GM19438 (cell line): ENCODE results near the gene HOXD8.

Experiments used
- ATAC-seq: cut with Tn5 transposase; IDR thresholded peaks from one replicate; pipeline ENCODE4 v1.9.1; 2021; ENCODE audit warnings: low read depth; ENCODE audit not compliant: unreplicated experiment

Gene HOXD8

DNA sequence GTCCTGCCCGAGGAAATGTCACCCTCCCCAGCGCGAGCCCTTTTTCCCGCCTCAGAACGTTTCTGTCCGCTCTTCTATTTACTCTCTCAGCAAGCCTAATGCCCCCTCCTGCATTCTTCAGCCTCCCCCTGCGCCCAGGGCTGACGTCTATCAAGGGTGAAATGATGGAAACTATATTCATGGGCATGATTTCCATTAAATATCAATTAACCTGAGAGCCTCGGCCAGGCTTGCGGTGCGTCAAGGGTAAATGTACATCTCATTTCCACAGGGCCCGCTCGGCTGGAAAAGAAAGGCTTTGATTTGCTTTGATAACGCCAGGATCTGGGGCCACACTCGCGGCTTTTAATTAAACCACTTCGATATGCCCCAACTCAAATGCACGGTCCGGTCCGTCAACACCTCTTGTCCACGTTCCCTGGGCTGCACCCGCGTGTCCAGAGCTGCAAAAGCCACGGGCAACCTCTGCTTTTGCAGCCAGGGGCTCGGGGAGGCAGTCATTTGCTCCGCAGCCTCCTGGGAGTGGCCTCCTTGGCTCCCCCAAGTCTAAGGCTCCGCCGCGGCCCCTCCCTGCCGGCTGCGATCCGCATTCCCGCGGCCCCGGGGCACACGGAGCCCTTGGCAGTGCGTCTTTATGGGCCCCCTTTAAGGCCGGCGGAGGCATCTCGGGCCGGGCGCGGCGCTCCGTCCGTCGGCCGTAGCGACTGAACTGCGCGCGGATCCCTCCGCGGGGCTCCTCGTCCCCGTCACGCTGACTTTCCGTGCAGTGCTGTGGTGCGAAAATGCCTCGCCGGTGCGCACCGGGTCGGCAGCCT lies at the start of gene HOXD8:
Gene HOXD8 (plus strand): TSS at position 724 of the 815 bp plus-strand sequence. CDS start 662 bp downstream, outside the sequence.
- no peak for ATAC-seq

DNA sequence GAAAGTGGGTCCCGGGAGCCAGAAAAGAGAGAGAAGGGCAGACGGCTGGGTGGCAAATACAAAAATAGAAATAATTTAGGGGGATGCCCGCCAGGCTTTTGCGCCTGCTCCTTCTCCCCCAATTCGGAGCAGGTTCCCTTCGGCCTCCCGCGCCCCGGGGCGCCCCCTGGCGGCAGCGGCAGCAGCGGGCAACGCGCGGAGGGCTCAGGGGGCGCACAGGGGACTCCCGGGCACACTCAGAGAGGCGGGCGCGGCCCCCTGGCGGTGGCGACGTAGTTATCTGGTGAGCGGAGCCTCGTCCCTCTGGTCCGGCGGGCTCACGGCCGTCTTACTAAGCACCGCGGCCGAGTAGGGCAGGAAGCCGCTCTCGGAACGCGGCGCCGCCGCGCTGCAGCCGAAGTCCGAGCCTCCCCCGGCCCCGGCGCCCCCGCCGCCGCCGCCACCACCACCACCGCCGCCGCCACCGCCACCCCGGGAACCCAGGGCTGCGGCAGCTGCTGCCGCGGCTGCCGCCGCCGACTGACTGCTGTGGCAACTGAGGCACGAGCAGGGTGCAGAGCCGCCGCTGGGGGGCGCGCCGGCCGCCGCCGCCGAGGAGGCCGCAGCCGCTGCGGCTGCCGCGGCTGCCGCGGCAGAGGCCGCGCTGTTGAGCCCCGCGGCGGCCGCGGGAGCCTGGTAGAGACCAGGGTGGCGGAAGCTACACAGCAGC lies 49.5 kb upstream of the HOXD8 start:
- ATAC-seq = no peak

DNA sequence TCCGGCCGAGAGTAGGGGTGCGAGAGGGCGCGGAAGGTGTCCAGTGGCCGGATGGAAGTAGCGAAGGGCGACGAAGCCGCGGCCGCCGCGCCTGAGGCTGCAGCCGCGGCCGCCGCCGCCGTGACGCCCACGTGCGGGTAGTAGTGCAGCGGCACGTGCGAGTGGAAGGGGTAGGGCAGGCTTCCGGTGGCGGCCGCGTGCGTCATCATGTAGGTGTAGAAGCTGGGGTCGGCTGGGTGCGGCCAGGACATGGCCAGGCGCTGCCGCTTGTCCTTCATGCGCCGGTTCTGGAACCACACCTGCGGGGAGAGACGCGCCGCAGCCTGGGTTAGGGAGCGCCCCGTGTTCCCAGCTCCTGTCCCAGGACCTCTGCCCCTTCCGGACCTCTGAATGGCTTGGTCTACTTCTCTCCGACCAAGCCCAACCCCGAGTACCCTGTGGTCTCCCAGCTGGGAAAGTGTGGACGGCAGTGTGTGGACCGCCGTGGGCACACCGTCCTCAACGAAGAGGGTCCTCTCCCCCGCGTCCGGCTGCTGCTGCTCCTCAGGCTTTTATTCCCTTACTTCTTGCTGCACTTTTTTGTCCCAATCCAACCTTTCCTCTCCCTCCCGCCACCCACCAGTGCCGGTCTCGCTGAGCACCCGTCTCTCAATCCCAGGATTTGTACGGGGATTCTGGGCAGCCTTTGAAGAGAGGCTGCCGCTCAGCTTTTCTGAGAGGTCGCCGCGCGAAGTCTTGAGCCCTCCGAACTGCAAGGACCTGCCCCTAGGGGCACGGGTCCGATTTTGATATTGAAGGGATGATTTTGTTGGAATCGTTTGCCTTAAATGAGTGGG lies 48.7 kb upstream of the HOXD8 start:
- no peak for ATAC-seq

DNA sequence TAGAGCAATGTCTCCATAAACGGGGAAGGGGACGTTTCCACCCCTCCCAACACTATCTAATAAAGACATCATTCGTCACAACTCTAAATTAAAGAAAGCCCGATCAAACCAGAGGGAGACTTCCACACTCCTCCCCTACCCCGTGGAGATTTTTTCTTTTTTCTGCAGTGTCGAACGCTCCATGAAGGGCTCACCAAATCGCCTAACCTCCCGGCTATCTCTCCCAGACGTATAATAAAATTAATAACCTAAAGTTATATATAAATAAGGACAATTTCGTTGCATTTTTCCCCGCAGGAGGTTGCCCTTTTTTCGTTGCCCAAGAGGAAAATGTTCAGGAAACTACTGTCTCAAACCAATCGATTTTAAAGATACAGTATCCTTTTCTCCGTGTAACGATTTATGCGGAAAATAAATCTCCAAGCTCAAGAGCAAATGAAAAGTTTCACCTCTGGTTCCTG lies 48.1 kb upstream of the HOXD8 start:
- ATAC-seq = no peak

DNA sequence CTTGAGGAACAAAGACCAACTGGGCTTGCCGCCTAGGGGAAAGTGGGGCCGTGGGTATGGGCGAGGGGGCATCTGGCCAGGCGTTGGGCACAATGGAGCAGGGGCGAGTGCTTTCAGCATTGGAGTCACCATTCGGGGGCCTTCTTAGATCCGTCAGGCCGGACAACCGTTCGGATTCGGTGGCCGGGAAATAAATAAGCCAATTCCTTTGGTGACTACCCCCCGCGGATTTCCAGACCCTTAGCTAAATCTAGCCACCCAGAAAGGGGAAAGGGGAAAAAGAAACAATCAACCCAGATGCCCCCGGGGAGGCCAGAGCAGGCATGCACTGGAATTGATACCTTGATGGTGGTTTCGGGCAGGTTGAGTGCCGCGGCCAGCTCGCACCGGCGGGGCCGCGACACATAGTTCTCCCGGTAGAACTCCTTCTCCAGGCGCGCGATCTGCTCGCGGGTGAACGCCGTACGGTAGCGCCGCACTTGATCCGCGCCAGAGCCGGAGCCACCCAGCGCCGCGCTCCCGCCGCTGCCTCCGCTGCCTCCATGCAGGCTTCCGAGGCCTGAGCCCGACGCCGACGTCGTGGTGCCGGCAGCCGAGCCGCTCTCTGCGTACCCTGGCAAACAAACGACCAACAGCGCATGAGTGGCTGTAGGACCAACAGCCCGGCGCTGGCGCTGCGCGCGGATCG lies 47.5 kb upstream of the HOXD8 start:
- no peak for ATAC-seq

DNA sequence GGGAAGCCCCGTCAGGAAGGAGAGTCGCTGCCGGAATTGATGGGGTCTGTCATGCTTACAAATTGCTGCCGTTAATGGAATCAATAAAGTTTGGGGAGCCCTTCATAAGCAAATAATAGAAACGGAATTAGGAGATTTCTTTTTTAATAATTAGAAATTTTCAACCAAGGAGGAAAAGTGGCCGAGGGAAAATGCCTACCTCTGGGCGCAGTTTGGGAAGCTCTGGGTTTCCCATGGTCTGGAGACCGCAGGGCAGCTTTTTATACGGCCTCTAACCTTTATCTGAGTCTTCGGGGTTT lies 47.0 kb upstream of the HOXD8 start:
- no peak for ATAC-seq

DNA sequence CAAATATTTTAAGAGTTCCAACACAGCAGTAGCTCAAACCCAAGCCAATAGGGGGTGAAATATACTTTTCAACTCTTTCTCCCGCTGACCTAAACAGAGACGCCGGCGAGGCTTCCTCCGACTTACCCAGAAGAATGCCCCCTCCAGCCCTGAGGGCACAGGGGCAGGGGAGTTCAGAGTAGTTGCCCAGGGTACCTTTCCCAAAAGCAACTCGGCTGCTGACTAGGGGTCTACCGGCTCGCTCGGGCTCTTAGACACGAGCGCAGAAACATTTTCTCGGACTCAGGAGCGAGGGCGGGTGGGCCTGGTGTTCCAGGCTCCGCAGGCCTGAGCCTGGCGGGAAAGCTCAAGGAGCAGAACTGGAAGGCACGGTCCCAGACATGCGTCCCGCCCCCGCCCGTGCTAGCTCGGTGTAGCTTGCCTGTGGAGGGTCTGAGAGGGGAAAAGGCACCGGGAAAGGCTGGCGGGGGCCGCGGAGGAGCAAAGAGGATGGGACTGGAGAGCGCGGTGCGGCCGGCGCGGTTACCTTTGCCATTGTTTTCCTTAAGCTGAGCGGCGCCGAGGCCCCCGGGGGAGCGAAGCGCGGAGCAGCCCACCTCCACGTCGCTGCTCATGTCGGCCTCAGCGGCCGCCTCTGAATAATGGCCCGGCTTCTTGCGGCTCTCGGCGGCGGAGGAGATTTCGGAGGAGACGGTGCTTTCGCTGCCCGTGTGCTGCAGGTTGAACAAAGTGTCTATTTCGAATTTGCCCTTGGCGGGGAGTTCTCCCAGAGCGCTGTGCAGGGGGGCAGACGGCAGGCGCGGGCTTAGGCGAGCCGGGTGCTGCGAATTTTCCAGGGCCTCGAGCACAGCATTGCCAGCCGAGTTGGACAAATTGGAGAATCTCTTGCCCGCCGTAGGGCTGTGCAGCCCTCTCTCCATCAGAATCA lies 46.4 kb upstream of the HOXD8 start:
- no peak for ATAC-seq

- no peak for ATAC-seq
These were observed 45.7 kb upstream of the HOXD8 start, which contains the start of gene EVX2 for GRCh38 chr2:176083796-176084261. Gene EVX2, minus strand, starts transcription at chr2:176083962. Its CDS starts 186 bp downstream, at chr2:176083776.

- no peak for ATAC-seq
These were observed 44.8 kb upstream of the HOXD8 start for GRCh38 chr2:176084611-176085119.

GRCh38 chr2:176085120-176085788 lies 44.3 kb upstream of the HOXD8 start:
- ATAC-seq = no peak

- ATAC-seq = no peak
These were observed 43.4 kb upstream of the HOXD8 start for GRCh38 chr2:176085861-176086771.

GRCh38 chr2:176087330-176088047 lies 42.0 kb upstream of the HOXD8 start:
- no peak for ATAC-seq

DNA sequence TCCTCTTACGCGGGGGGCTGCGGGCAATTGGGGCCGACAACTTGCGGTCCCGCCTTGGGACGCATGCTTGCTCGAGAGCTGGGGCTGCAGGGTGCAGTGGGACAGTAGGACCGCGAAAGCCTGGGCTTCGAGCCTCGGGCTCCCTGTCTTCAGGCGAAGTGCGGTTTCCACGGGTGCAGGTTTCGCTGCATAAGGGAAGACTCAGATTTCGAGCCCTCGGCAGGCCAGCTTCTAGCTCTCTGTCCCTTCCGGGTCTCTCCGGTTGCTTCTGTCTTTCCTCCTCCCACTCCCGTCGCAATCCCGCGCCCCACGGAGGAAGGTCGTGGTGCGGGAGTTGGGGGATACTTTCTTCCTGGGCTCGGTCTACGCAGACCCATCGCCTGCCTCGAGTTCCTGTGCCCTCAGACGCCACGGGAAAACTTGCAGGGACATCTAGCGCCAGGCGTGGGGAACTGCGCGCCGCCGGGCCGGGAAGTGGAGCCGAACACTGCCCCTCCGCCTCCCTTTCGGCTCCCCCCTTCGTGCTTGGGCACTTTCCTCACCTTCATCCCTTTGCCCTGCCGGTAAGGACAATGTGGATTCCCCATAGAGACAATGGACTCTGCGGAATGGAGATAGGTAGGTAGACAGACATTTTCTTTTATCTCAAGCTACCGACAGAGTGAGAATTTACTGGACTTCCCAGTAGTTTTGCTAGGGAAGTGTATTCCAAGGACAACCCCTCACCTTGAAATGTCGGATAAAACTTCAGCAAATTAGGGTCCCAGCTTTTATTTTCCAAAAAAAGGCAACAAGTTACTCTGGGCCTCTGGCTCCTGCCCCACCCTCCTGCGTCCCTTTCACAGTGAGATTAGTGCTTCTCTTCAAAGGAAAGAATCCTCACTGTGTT lies 41.2 kb upstream of the HOXD8 start:
- ATAC-seq = peak; percentile 81

DNA sequence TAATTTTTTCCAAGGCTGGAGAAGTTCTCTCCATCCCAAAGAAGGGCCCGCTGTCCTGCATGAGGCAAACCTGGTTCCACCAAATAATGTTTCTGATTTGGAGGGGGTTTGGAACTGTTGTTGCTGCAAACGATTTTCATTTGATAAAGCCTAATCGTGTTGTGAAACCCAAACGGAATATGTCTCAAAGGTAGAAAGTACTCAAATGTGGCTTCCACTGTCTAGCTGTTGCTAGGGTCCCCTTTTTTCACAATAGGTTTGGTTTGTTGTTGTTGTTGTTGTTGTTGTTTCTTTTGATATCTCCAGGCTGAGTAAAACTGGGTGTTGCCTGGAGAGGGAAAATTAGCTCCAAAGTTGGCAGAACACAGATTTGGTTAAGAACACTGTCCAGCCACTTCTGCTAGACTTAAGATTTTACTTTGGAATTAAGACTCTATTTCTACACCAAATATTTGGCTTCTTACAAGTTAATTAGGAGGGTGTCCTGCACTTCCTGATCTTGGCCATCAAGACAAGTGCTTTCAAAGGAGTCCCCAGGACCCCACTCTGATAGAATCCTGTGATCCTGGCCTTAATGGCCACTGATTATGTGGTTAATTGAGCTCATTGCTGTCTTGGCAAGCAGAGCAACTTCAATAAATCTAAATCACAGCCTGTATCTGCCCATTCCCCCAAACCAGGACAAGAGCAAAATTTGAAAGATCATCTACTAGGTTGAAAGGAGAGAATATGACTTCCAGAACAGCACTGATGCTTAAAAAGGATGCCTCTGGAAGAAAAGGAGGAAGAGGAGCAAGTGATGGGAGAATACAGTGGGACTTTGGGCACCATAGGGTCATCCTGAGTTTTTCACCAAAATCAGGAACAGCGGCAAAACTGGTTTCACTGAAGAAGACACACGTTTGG lies 40.3 kb upstream of the HOXD8 start:
- ATAC-seq = no peak

- ATAC-seq = no peak
These were observed 39.6 kb upstream of the HOXD8 start for GRCh38 chr2:176089843-176090395.
